ENCODE results near the gene HAX1.
"Not testable (repeated sequence)": the region's sequence is repeated elsewhere in the genome, so short reads cannot be mapped to it uniquely, and the experiment has no call there.

Gene HAX1

GRCh38 chr1:154318386-154318785 is 46.0 kb downstream of the HAX1 start:
- Histone ChIP-seq H2AFZ (ENCODE audit: low read depth, low read length, severe bottlenecking) (no peak overlapping the region), H3K9me3 (ENCODE audit: insufficient read depth, low read length) (peaks cover 17% of the 10 kb centered on the region), H3K9ac (ENCODE audit: low read length) (no peak overlapping the region), H3K27ac (ENCODE audit: low read depth, low read length) (no peak overlapping the region), H3K9me2 (replicated peaks; ENCODE audit: insufficient read depth, low read length) (no peaks in the 10 kb centered on the region), H3K36me3 (ENCODE audit: low read length) (no peaks in the 10 kb centered on the region), H3K79me2 (ENCODE audit: insufficient read depth, low read length) (no peaks in the 10 kb centered on the region), H4K20me1 (ENCODE audit: low read depth, low read length) (no peaks in the 10 kb centered on the region), H3K4me2 (ENCODE audit: low read depth, low read length, poor library complexity, severe bottlenecking) (no peak overlapping the region), H3F3A (ENCODE audit: insufficient read depth) (no peaks in the 10 kb centered on the region), H3K4me3 (ENCODE audit: insufficient read depth, low read length, poor library complexity, severe bottlenecking) (no peak overlapping the region), H3K27me3 (ENCODE audit: low read length) (no peaks in the 10 kb centered on the region)
- no peak for TF ChIP-seq EZH2phosphoT487 (conservative IDR thresholded peaks at IDR 0.05; ENCODE audit: low read length)
- no peak for TF ChIP-seq CTCF (IDR thresholded peaks at IDR 0.05; ENCODE audit: insufficient read depth, low read length, poor library complexity, severe bottlenecking)

GRCh38 chr1:154320882-154321608 is 48.6 kb downstream of the HAX1 start, which contains the start of gene AQP10:
TSS of gene AQP10 (plus strand) at chr1:154321093. CDS start at chr1:154321156, 63 bp downstream.
- peaks cover 16% of the 10 kb centered on the region for H3K9me3 ChIP-seq (ENCODE audit: insufficient read depth, low read length)
- H3K4me3 ChIP-seq (ENCODE audit: insufficient read depth, low read length, poor library complexity, severe bottlenecking), result no peak within 1 kb of the TSS
- H4K20me1 ChIP-seq (ENCODE audit: low read depth, low read length), result no peaks in the 10 kb centered on the region
- no peaks in the 10 kb centered on the region for H3K79me2 ChIP-seq (ENCODE audit: insufficient read depth, low read length)
- H3K9me2 ChIP-seq (replicated peaks; ENCODE audit: insufficient read depth, low read length), result no peaks in the 10 kb centered on the region
- H3K27ac ChIP-seq (ENCODE audit: low read depth, low read length), result no peak within 1 kb of the TSS
- H3F3A ChIP-seq (ENCODE audit: insufficient read depth), result 0 out of 2 replicates have a peak, but pooled peaks cover 2% of the 10 kb centered on the region
- no peak within 1 kb of the TSS for H3K9ac ChIP-seq (ENCODE audit: low read length)
- no peak within 1 kb of the TSS for H3K4me2 ChIP-seq (ENCODE audit: low read depth, low read length, poor library complexity, severe bottlenecking)
- H3K36me3 ChIP-seq (ENCODE audit: low read length), result no peaks in the 10 kb centered on the region
- H2AFZ ChIP-seq (ENCODE audit: low read depth, low read length, severe bottlenecking), result no peak within 1 kb of the TSS
- TF ChIP-seq EZH2phosphoT487 (conservative IDR thresholded peaks at IDR 0.05; ENCODE audit: low read length) (no peak), CTCF (IDR thresholded peaks at IDR 0.05; ENCODE audit: insufficient read depth, low read length, poor library complexity, severe bottlenecking) (no peak)
- no peaks in the 10 kb centered on the region for H3K27me3 ChIP-seq (ENCODE audit: low read length)

DNA sequence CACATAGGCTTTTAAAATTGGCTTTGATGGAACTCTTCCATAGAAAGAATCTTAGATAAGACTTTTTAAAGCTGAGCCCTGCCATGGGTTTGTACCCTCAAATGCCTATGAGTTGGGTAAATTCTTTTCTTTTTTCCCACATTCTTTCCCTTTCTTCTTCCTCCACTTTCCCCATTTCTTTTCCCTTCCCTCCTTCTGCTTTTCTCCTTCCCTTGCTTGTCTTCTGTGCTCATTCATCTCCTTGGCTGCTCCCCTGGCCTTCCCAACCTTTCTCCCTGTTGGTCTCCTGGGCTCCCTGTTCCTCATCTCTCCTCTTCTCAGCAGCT is 49.1 kb downstream of the HAX1 start:
- H3K27ac ChIP-seq (ENCODE audit: low read depth, low read length); H3K9ac ChIP-seq (ENCODE audit: low read length); H3K4me3 ChIP-seq (ENCODE audit: insufficient read depth, low read length, poor library complexity, severe bottlenecking); H3K4me2 ChIP-seq (ENCODE audit: low read depth, low read length, poor library complexity, severe bottlenecking); H2AFZ ChIP-seq (ENCODE audit: low read depth, low read length, severe bottlenecking); H3K9me2 ChIP-seq (replicated peaks; ENCODE audit: insufficient read depth, low read length); H4K20me1 ChIP-seq (ENCODE audit: low read depth, low read length); H3F3A ChIP-seq (ENCODE audit: insufficient read depth); H3K79me2 ChIP-seq (ENCODE audit: insufficient read depth, low read length); H3K36me3 ChIP-seq (ENCODE audit: low read length); H3K27me3 ChIP-seq (ENCODE audit: low read length): not testable (repeated sequence)
- peaks cover 11% of the 10 kb centered on the region; the same call in 1 of the 2 replicates for H3K9me3 ChIP-seq (ENCODE audit: insufficient read depth, low read length)

- Histone ChIP-seq H3K9me2 (replicated peaks; ENCODE audit: insufficient read depth, low read length) (no peaks in the 10 kb centered on the region), H3K4me3 (ENCODE audit: insufficient read depth, low read length, poor library complexity, severe bottlenecking) (no peak overlapping the region), H2AFZ (ENCODE audit: low read depth, low read length, severe bottlenecking) (no peak overlapping the region), H3F3A (ENCODE audit: insufficient read depth) (0 out of 2 replicates have a peak, but pooled peaks cover 2% of the 10 kb centered on the region), H4K20me1 (ENCODE audit: low read depth, low read length) (no peaks in the 10 kb centered on the region), H3K9ac (ENCODE audit: low read length) (no peak overlapping the region), H3K4me2 (ENCODE audit: low read depth, low read length, poor library complexity, severe bottlenecking) (no peak overlapping the region), H3K36me3 (ENCODE audit: low read length) (no peaks in the 10 kb centered on the region), H3K27ac (ENCODE audit: low read depth, low read length) (no peak overlapping the region), H3K27me3 (ENCODE audit: low read length) (no peaks in the 10 kb centered on the region), H3K9me3 (ENCODE audit: insufficient read depth, low read length) (no peaks in the 10 kb centered on the region), H3K79me2 (ENCODE audit: insufficient read depth, low read length) (no peaks in the 10 kb centered on the region)
- TF ChIP-seq CTCF (IDR thresholded peaks at IDR 0.05; ENCODE audit: insufficient read depth, low read length, poor library complexity, severe bottlenecking) (no peak), EZH2phosphoT487 (conservative IDR thresholded peaks at IDR 0.05; ENCODE audit: low read length) (no peak)
Observed at GRCh38 chr1:154323493-154323892, 51.1 kb downstream of the HAX1 start.
